GDM1 (cell line): Measurements from ENCODE around the gene SLC49A4.
"Not testable (repeated sequence)": the region's sequence is repeated elsewhere in the genome, so short reads cannot be mapped to it uniquely, and the experiment has no call there.

ENCODE experiments used
- DNase-seq: peaks from one replicate; lab custom pipeline; 2025; lab: John Stamatoyannopoulos, UW

The SLC49A4 gene

GRCh38 chr3:122794779-122795673, at the start of gene SLC49A4:
Gene SLC49A4 (plus strand): TSS chr3:122795069. CDS start chr3:122795193, 124 bp downstream.
- no peak for DNase-seq

- no peak for DNase-seq
Observed at GRCh38 chr3:122745369-122746021, 49.4 kb upstream of the SLC49A4 start.

GRCh38 chr3:122747295-122747694, 47.6 kb upstream of the SLC49A4 start:
- DNase-seq = not testable (repeated sequence)

DNA sequence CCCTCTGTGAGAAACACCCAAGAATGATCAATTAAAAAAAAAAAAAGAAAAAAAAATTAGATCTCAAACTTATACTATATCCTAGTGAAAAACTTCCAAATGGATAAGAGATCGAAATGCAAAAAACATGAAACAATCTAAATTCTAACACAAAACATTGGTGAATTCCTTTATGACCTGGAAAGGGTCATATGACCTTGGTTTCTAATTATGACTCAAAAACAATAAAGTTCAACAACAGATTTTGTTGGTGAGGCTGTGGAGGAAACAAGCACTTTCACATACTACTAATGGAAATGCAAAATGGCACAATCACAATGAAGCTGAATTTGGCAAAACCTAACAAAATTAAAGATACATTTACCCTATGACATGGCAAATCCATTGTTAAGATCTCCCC, 46.5 kb upstream of the SLC49A4 start:
- no peak for DNase-seq

DNA sequence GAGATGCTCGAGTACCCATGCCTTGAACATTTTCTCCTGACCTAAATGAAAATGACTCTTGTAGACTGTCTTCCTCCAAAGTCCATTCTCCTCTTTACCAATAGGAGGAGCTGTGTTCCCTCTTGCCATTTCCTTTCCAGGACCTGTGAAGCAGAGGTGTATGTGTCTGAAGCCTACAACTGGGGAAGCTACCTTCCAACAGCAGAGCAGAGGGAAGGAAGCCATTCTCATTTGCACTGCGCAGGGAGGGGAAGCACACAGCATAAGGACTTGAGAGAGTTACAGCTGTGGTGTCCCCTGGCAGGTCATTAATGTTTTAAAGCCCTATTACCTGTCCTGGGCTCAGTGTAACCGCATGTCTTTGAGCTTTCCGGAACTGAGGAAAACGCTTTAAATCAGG, 39.9 kb upstream of the SLC49A4 start:
- DNase-seq = no peak

DNA sequence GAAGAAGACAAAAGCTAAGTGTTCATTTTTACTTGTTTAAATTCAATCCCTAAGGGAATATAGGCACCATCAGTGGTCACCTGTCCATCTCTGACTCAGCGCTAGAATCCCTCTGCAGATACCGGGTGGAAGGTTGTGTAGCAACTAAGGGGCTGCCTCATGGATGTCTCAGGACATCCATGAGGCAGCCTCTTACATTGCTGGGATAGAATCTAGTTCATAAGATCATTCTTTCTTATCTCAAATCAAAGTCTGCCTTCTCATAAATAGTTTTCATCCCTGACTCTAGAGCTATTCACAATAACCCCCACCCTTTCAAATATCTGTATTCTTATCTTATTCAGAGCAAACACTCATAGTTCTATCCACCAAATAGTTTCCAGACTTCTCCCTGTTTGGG, 39.4 kb upstream of the SLC49A4 start:
- DNase-seq = no peak

DNA sequence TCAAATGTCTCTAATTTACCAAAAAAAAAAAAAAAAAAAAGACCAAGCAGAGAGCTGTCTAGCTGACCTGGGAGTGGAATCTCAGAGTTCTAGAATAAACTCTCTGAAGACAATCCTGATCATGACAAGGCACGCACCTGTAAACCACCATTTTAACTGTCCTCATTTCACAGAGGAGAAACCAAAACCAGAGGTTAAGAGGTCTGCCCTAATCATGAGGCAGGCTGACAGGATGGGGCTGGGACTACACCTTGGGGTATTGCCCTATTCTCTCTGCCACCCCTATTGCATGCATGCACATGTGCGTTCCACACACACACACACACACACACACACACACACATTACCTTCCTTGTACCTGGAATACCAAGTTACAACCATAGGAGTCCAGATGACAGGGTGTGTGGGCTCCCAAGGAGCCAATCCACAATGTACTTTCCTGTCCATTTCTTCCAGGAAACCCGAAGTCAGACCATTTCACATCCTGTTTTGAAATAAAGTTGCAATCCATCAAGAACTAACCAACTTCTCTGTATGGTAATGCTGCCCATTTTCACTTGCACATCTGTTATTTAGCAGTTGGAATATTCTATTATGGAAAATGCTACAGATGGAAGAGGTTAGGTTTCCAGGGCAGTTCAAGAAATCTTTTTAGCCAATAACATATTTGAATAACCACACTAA, 35.9 kb upstream of the SLC49A4 start:
- no peak for DNase-seq

DNA sequence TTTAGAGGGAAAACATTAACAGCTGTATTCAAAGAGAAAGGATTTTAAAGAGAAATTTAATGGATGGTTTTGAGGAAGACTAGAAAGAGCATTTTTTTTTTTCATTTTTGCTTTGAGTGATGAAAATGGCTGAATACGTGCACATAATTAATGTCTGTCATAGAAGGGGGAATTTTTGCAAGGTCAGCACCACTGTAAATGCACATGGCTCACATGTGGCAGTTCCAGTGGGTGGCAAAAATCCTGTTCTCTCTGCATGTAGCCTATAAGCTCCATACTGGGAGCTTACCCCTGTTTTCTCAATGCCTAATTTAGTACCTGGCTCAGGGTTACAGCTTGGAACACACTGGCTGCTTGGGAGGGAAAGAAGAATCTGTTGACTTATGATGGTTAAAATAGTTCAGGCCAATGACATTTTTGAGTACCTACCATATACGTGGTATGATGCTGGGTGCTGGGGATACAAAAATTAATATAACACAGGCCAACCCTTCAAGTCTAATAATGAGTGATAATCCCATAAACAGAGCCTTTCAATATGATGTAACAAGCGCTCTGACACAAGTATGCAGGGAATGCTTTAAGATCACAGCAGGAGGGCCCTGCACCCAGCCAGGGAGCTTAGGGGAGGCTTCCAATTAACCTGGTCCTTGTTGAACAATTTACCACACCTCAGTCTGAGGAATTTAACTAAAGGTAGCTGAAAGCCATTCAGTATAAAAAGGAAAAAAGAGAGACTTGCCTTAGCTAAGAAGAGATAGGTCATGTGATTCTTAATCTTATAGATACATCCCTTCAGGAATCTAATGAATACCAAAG, 34.2 kb upstream of the SLC49A4 start:
- no peak for DNase-seq

- no peak for DNase-seq
Observed at GRCh38 chr3:122766430-122766829, 28.4 kb upstream of the SLC49A4 start.

DNA sequence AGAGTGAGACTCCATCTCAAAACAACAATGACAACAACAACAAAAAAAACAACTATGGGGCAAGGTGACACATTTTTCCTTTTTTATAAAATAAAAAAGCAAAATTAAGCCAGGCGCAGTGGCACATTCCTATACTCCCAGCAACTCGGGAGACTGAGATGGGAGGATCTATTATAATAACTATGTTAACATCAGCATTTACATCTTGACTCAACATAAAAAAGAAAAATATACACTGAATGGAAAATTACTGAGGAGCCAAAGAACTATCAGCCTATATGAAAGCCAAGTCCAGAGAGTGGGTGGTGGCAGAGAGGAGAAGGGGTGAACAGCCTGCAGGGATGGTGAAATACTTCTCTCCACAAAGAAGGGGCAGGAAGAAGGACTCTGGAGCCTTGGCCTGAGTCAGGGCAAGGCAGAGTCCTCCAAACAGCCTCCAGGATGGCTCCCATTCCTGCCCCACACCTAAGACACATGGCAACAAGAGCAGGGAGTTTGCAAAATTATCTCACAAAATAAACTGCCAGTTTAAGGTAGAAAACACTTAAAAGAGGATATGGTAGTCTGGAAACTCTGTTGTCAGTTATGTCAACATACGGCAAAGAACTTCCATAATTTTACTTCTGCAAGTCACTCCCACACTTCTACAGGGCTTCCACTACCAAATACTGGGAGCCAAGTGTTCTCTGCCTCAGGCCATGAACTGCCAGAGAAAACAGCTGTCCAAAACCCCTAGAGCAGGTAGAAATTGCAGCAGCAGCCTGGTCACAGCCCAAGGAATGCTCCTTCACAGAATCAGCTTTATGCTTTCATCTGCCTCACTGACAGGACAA, 27.1 kb upstream of the SLC49A4 start:
- no peak for DNase-seq

GRCh38 chr3:122770521-122771202, 24.2 kb upstream of the SLC49A4 start:
- no peak for DNase-seq

- no peak for DNase-seq
Observed at GRCh38 chr3:122772827-122773226, 22.0 kb upstream of the SLC49A4 start.

- DNase-seq = no peak
Observed at GRCh38 chr3:122773944-122774509, 20.8 kb upstream of the SLC49A4 start.

GRCh38 chr3:122774564-122774963, 20.3 kb upstream of the SLC49A4 start:
- no peak for DNase-seq

GRCh38 chr3:122776675-122777468, 18.0 kb upstream of the SLC49A4 start:
- no peak for DNase-seq

GRCh38 chr3:122777563-122777962, 17.3 kb upstream of the SLC49A4 start:
- DNase-seq = no peak

GRCh38 chr3:122782804-122783203, 12.1 kb upstream of the SLC49A4 start:
- no peak for DNase-seq

DNA sequence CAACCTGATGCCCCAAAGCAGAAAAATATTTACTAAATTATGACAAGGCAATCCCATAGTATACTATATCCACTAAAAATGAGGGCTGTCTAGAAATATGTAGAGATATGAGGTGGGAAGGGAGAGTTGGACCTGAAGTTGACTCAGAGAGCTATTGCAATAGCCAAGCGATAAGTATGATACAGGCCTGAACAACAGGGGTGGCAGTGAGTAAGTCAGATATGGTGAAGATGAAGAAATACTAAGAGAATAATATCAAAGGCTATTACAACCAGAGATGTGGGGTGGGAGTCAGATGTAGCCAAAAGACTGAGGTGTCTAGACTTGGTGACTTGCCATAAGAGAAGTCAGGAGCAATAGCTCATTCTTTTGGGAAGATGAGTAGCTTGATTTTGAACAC, 10.4 kb upstream of the SLC49A4 start:
- DNase-seq = no peak

DNA sequence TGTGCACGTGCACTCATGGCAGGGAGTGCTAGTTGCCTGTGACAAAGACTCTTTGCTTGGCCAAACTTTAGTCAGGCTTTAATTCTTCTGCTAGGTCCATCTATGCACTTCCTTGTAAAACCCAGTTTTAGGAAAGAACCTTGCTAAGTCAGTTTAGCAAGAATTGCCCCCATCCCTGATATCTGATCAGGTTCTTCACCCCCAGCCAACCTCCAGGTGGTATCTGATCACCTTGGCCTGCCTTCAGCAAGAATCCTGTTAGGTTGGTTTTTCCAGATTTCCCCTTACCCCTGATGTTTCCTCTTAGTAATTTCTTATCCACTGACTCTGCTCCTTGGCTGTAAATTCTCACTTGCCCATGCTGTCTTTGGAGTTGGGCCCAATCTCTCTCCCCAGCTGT, 9.6 kb upstream of the SLC49A4 start:
- DNase-seq = no peak
